Endothelial cell of umbilical vein (primary cell): ENCODE data around the gene MMP19. TPM values are rescaled to one million over a fixed set of nuclear protein-coding genes. Genes with fewer than 3 reads are reported as not detected.
"Not testable (repeated sequence)": the region's sequence is repeated elsewhere in the genome, so short reads cannot be mapped to it uniquely, and the experiment has no call there.

Source experiments
- BruUV-seq: library from RNA; stranded (reverse); fragments of 400-500 nt; replicated peaks from 2 replicates; lab custom pipeline; 2021; lab: Mats Ljungman, UMichigan
- CTCF ChIA-PET: fragments of 300-600, 350-600 bp; sonication (Branson Sonifier 250); formaldehyde crosslinking; loops from one replicate; lab custom pipeline; 2021; ENCODE audit warnings: antibody characterized with exemption, inconsistent platforms; lab: Charles Lee
- POLR2A ChIA-PET: fragments of 300-600, 350-600 bp; sonication (Branson Sonifier 250); formaldehyde crosslinking; loops from one replicate; lab custom pipeline; 2021; ENCODE audit warnings: antibody characterized with exemption, inconsistent platforms; lab: Charles Lee
- DNase-seq: peaks from one replicate; pipeline ENCODE4 v3.0.0-alpha.2; 2011; ENCODE audit warnings: low read depth, low spot score
- FAIRE-seq: peaks from 2 replicates; lab custom pipeline; 2011; peaks lifted over from hg19 to GRCh38; lab: Jason Lieb, UNC
- H2AFZ ChIP-seq: 2 replicates; pipeline ENCODE4 v1.6.0; 2012; ENCODE audit warnings: low read depth, low read length, control low read depth, inconsistent platforms
- H3K27ac ChIP-seq: 2 replicates; pipeline ENCODE4 v1.5.1; 2011; ENCODE audit warnings: low read depth, mild to moderate bottlenecking, control low read depth, low read length, moderate library complexity; ENCODE audit not compliant: insufficient read depth
- H3K27me3 ChIP-seq, 2 experiments: 2 replicates each; pipeline versions ENCODE4 v1.6.0 to v1.6.1; 2011; ENCODE audit warnings: low read length in 2 of 2, mixed read lengths in 1 of 2; ENCODE audit not compliant: control insufficient read depth in 2 of 2, insufficient read depth in 2 of 2
- H3K36me3 ChIP-seq, 2 experiments: 2 replicates in 1 of 2; 3 replicates in 1 of 2; pipeline ENCODE4 v1.5.1; 2011; ENCODE audit warnings: low read length in 2 of 2, mild to moderate bottlenecking in 1 of 2, moderate library complexity in 1 of 2; ENCODE audit not compliant: control insufficient read depth in 2 of 2, insufficient read depth in 2 of 2; ENCODE audit errors: extremely low read depth in 1 of 2
- H3K4me1 ChIP-seq: 3 replicates; pipeline ENCODE4 v1.5.1; 2011; ENCODE audit warnings: mild to moderate bottlenecking, low read length; ENCODE audit not compliant: control insufficient read depth, insufficient read depth; ENCODE audit errors: extremely low read depth
- H3K4me2 ChIP-seq: 2 replicates; pipeline ENCODE4 v1.6.1; 2011; ENCODE audit warnings: low read length, control low read depth, mixed read lengths; ENCODE audit not compliant: insufficient read depth
- H3K4me3 ChIP-seq, 3 experiments: fragments of 200-600 bp in 1 of 3; sonication (generic), shearing (Covaris generic) in 1 of 3; replicated peaks in 1 of 3; 2 replicates each; pipeline ENCODE4 v1.5.1; 2011 to 2016; ENCODE audit warnings: control low read depth in 3 of 3, low read length in 3 of 3, mild to moderate bottlenecking in 2 of 3, inconsistent platforms in 1 of 3, low read depth in 1 of 3, moderate library complexity in 1 of 3; ENCODE audit not compliant: insufficient read depth in 1 of 3
- H3K79me2 ChIP-seq: 2 replicates; pipeline ENCODE4 v1.6.0; 2012; ENCODE audit warnings: low read length, inconsistent platforms; ENCODE audit not compliant: control insufficient read depth, insufficient read depth
- H3K9ac ChIP-seq: replicated peaks from 2 replicates; pipeline ENCODE3; 2011; ENCODE audit warnings: low read length, control low read depth; ENCODE audit not compliant: insufficient read depth; ENCODE audit errors: extremely low read depth
- H3K9me1 ChIP-seq: replicated peaks from 3 replicates; pipeline ENCODE4 v1.6.0; 2011; ENCODE audit warnings: mild to moderate bottlenecking, low read length; ENCODE audit not compliant: control insufficient read depth, insufficient read depth; ENCODE audit errors: extremely low read depth
- H3K9me3 ChIP-seq: replicated peaks from 2 replicates; pipeline ENCODE4 v1.5.1; 2012; ENCODE audit warnings: low read length, inconsistent platforms; ENCODE audit not compliant: control insufficient read depth, insufficient read depth
- H4K20me1 ChIP-seq: replicated peaks from 2 replicates; pipeline ENCODE3; 2011; ENCODE audit warnings: mild to moderate bottlenecking, low read length; ENCODE audit not compliant: control insufficient read depth, insufficient read depth; ENCODE audit errors: extremely low read depth
- EZH2 ChIP-seq: IDR thresholded peaks from 2 replicates; pipeline ENCODE4 v1.6.1; 2012; ENCODE audit warnings: borderline replicate concordance, low read depth, mild to moderate bottlenecking, moderate library complexity, low read length, inconsistent platforms; ENCODE audit not compliant: severe bottlenecking
- FOS ChIP-seq: IDR thresholded peaks from 2 replicates; pipeline ENCODE4 v1.6.1; 2011; ENCODE audit warnings: mild to moderate bottlenecking, low read length, moderate library complexity, borderline replicate concordance; ENCODE audit not compliant: insufficient read depth
- GATA2 ChIP-seq: IDR thresholded peaks from 2 replicates; pipeline ENCODE4 v1.7.0; 2011; ENCODE audit warnings: low read depth, mild to moderate bottlenecking, moderate library complexity, mixed read lengths, low read length; ENCODE audit not compliant: insufficient read length, insufficient read depth
- JUN ChIP-seq: IDR thresholded peaks from 2 replicates; pipeline ENCODE4 v1.6.1; 2011; ENCODE audit warnings: borderline replicate concordance, low read depth; ENCODE audit not compliant: insufficient read length, insufficient read depth
- MYC ChIP-seq: IDR thresholded peaks from one replicate; pipeline ENCODE4 v1.6.1; 2011; ENCODE audit warnings: mild to moderate bottlenecking, low read depth, low read length
- POLR2A ChIP-seq: IDR thresholded peaks from 2 replicates; pipeline ENCODE4 v1.6.1; 2012; ENCODE audit warnings: low read depth, mild to moderate bottlenecking, control low read depth, low read length
- POLR2AphosphoS5 ChIP-seq: IDR thresholded peaks from 2 replicates; pipeline ENCODE4 v1.6.1; 2012; ENCODE audit warnings: low read depth, mild to moderate bottlenecking, control low read depth, low read length, moderate library complexity; ENCODE audit not compliant: insufficient read depth
- dilution Hi-C: fragments of 300-500 bp; cut with MboI; formaldehyde crosslinking; loops from one replicate; pipeline ENCODE4 v1.15.0; 2019; ENCODE audit warnings: low sequenced_read_pairs; ENCODE audit not compliant: extremely low pct_ligation_motif_present
- intact Hi-C: fragments of 100-400 bp; cut with micrococcal nuclease; formaldehyde crosslinking; loops from one replicate; pipeline ENCODE4 v1.10.0; 2022
- polyA plus RNA-seq, 4 experiments: library from polyadenylated mRNA; depleted of rRNA in 3 of 4; stranded (reverse) in 3 of 4; unstranded in 1 of 4; fragments of >200 nt; gene quantifications; 2 replicates each; pipeline versions ENCODE4 v1.2.1 to v1.2.3, GENCODE V29; 2011 to 2012; ENCODE audit warnings: missing spikeins in 1 of 4
- total RNA-seq: library from RNA; stranded (reverse); gene quantifications from 2 replicates; pipeline ENCODE4 v1.2.3, GENCODE V29; 2021
- TF ChIP-seq, protein P1 (sequence below), 2 donors: IDR thresholded peaks; 1 replicate in 1 of 2; 2 replicates in 1 of 2; pipeline ENCODE4 v1.5.1; 2011; ENCODE audit warnings: low read length in 2 of 2, mild to moderate bottlenecking in 2 of 2, moderate library complexity in 2 of 2, control low read depth in 1 of 2, inconsistent platforms in 1 of 2, low read depth in 1 of 2; ENCODE audit not compliant: insufficient read depth in 1 of 2; ENCODE audit errors: extremely low read depth in 1 of 2
- TF ChIP-seq, protein P2 (sequence below): IDR thresholded peaks from 2 replicates; pipeline ENCODE4 v1.6.1; 2011; ENCODE audit not compliant: insufficient read depth, insufficient read length

Gene MMP19
- total and polyA plus RNA-seq, 2 donors (not counting 3 experiments of a cell fraction or from before 2014, with no cell fraction given), result 0.31 to 1.6 TPM

DNA sequence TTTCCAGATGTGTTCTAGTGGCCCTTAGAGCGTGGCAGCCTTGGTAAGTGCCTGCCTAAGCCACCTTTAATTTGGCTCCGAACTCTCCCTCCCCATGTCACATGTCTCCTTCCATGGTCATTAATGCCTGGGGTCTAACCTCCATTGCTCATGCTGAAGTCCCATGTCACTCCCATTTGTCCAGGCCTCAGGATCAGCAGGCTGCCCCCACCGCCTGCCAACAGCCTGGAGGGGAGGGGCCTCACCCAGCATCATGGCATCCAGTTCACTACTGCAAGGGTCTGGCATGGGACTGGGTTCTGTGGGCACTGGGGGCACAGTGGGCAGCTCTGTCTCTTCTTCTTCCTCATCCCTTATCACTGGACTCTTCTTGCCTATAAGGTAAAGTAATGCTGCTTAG, 4.4 kb downstream of the MMP19 start:
- Histone ChIP-seq H3K9me3 (no peaks in the 10 kb centered on the region), H3K4me3 (no peak overlapping the region), H3K9me1 (no peaks in the 10 kb centered on the region), H3K36me3 (no peaks in the 10 kb centered on the region), H2AFZ (no peak overlapping the region), H3K4me1 (peaks cover 8% of the 10 kb centered on the region), H3K9ac (no peak overlapping the region), H4K20me1 (no peaks in the 10 kb centered on the region), H3K4me2 (no peak overlapping the region), H3K27ac (no peak overlapping the region), H3K27me3 (no peaks in the 10 kb centered on the region), H3K79me2 (no peaks in the 10 kb centered on the region)
- BruUV-seq, result no TSS peak
- no peak for FAIRE-seq
- dilution Hi-C loops (no loop called here), intact Hi-C loops (no loop called here)
- no peak for DNase-seq
- ChIA-PET CTCF (interaction anchor here (0.7 kb wide), 1 partner anchor 20 kb away, joined by 3 read pairs; no protein-coding TSS in a partner anchor), POLR2A (interaction anchor here (1.5 kb wide), 1 partner anchor 9 kb away, joined by 4 read pairs; the partner anchor contains the start of gene DNAJC14)
- TF ChIP-seq POLR2A (no peak), POLR2AphosphoS5 (no peak), JUN (no peak), GATA2 (no peak), FOS (no peak), MYC (no peak), EZH2 (no peak)
- TF ChIP-seq, protein P1, sequence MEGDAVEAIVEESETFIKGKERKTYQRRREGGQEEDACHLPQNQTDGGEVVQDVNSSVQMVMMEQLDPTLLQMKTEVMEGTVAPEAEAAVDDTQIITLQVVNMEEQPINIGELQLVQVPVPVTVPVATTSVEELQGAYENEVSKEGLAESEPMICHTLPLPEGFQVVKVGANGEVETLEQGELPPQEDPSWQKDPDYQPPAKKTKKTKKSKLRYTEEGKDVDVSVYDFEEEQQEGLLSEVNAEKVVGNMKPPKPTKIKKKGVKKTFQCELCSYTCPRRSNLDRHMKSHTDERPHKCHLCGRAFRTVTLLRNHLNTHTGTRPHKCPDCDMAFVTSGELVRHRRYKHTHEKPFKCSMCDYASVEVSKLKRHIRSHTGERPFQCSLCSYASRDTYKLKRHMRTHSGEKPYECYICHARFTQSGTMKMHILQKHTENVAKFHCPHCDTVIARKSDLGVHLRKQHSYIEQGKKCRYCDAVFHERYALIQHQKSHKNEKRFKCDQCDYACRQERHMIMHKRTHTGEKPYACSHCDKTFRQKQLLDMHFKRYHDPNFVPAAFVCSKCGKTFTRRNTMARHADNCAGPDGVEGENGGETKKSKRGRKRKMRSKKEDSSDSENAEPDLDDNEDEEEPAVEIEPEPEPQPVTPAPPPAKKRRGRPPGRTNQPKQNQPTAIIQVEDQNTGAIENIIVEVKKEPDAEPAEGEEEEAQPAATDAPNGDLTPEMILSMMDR (IDR thresholded peaks at IDR 0.05; ENCODE audit: extremely low read depth in 1 of 2, insufficient read depth in 1 of 2, low read depth in 1 of 2, low read length in 2 of 2), result no peak
- TF ChIP-seq, protein P2, sequence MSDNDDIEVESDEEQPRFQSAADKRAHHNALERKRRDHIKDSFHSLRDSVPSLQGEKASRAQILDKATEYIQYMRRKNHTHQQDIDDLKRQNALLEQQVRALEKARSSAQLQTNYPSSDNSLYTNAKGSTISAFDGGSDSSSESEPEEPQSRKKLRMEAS, result no peak

- H3K27me3 ChIP-seq, H3K9me1 ChIP-seq, H3K9me3 ChIP-seq, H3K4me1 ChIP-seq, H2AFZ ChIP-seq, H3K9ac ChIP-seq, H3K27ac ChIP-seq, BruUV-seq, H3K4me3 ChIP-seq, H3K4me2 ChIP-seq, H4K20me1 ChIP-seq, DNase-seq, intact Hi-C loops, FAIRE-seq, POLR2A ChIA-PET, dilution Hi-C loops, H3K36me3 ChIP-seq, H3K79me2 ChIP-seq: not testable (repeated sequence)
- CTCF ChIA-PET, result interaction anchor here (2.3 kb wide), 1 partner anchor 93 kb away, joined by 6 read pairs; the partner anchor contains the start of gene PYM1
Observed at GRCh38 chr12:55834400-55834799, 8.3 kb downstream of the MMP19 start.
